ENCODE data around the gene DLGAP1.

GRCh38 chr18:3546106-3546505 lies 909.0 kb downstream of the DLGAP1 start:
- no peak for TF ChIP-seq PATZ1 (CRISPR knock-in tag; IDR thresholded peaks at IDR 0.05; ENCODE audit: borderline replicate concordance)
- TF ChIP-seq CREB5 (CRISPR knock-in tag; IDR thresholded peaks at IDR 0.05; ENCODE audit: low read depth) = no peak
- TF ChIP-seq ZFP3 (CRISPR knock-in tag; IDR thresholded peaks at IDR 0.05) = no peak
- TF ChIP-seq ZFP30 (CRISPR knock-in tag; IDR thresholded peaks at IDR 0.05) = no peak
- TF ChIP-seq BACH2 (CRISPR knock-in tag; IDR thresholded peaks at IDR 0.05; ENCODE audit: borderline replicate concordance) = no peak
- TF ChIP-seq CSDC2 (CRISPR knock-in tag; IDR thresholded peaks at IDR 0.05) = no peak
- TF ChIP-seq POU6F1 (CRISPR knock-in tag; IDR thresholded peaks at IDR 0.05; ENCODE audit: borderline replicate concordance, low read depth) = no peak
- no peak for TF ChIP-seq RARB (CRISPR knock-in tag; IDR thresholded peaks at IDR 0.05)
- no peak for TF ChIP-seq TSHZ2 (CRISPR knock-in tag; IDR thresholded peaks at IDR 0.05)
- no peak for TF ChIP-seq ZNF565 (CRISPR knock-in tag; conservative IDR thresholded peaks at IDR 0.05; ENCODE audit: low read depth)
- no peak for TF ChIP-seq ZC3H10 (CRISPR knock-in tag; IDR thresholded peaks at IDR 0.05)
- no peak for TF ChIP-seq ARNTL (CRISPR knock-in tag; IDR thresholded peaks at IDR 0.05; ENCODE audit: borderline replicate concordance, low read depth)
- no peak for TF ChIP-seq ISL1 (CRISPR knock-in tag; IDR thresholded peaks at IDR 0.05)

All from SK-N-SH treated with all-trans-retinoic acid at 6 μM for 48 hours (cell line).